ENCODE data around the gene KRT32. TPM values are rescaled to one million over a fixed set of nuclear protein-coding genes. Genes with fewer than 3 reads are reported as not detected.

KRT32 gene
- total RNA-seq, 1 experiment from 2014 or later = not detected

- Histone ChIP-seq H3K4me3 (no peak overlapping the region), H3K27me3 (replicated peaks) (no peaks in the 10 kb centered on the region), H3K27ac (no peak overlapping the region), H3K4me1 (replicated peaks) (no peaks in the 10 kb centered on the region; the same call in 1 of the 2 replicates), H3K36me3 (no peaks in the 10 kb centered on the region), H3K9me3 (replicated peaks) (no peaks in the 10 kb centered on the region)
- no peak for DNase-seq (ENCODE audit: low read depth in 1 of 2, low spot score in 2 of 2)
Measured at GRCh38 chr17:41464173-41464572, 3.0 kb downstream of the KRT32 start.

- Histone ChIP-seq H3K36me3 (no peaks in the 10 kb centered on the region), H3K27ac (no peak overlapping the region), H3K4me1 (replicated peaks) (peaks cover under 1% of the 10 kb centered on the region; the same call in 1 of the 2 replicates), H3K27me3 (replicated peaks) (no peaks in the 10 kb centered on the region), H3K9me3 (replicated peaks) (no peaks in the 10 kb centered on the region), H3K4me3 (no peak overlapping the region)
- no peak for DNase-seq (ENCODE audit: low read depth in 1 of 2, low spot score in 2 of 2)
Measured at GRCh38 chr17:41463746-41464145, 3.4 kb downstream of the KRT32 start.

DNA sequence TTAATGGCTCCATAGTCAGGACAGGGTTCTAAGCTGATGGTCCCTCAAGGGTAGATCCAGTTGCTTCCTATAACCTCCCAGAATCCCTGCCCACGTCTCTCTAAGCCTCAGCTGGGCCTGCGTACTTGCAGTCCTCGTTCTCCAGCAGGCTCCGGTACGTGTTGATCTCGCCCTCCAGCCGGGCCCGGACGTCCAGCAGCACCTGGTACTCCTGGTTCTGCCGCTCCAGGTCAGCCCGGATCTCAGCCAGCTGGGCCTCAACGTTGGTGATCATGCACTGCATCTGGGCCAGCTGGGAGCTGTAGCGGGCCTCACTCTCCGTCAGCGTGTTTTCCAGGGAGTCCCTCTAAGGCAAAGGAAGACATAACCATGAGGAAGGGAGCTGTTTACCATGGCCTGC, 4.5 kb downstream of the KRT32 start:
- DNase-seq (ENCODE audit: low read depth in 1 of 2, low spot score in 2 of 2) = no peak

GRCh38 chr17:41457676-41458075, 9.5 kb downstream of the KRT32 start:
- Histone ChIP-seq H3K9me3 (replicated peaks) (no peaks in the 10 kb centered on the region), H3K36me3 (no peaks in the 10 kb centered on the region)
- DNase-seq (ENCODE audit: low read depth in 1 of 2, low spot score in 2 of 2) = no peak

More for the DNA sequence above, 4.5 kb downstream of the KRT32 start:
- Histone ChIP-seq H3K36me3 (no peaks in the 10 kb centered on the region), H3K9me3 (replicated peaks) (no peaks in the 10 kb centered on the region), H3K4me1 (replicated peaks) (peaks cover 4% of the 10 kb centered on the region; the same call in 1 of the 2 replicates), H3K27ac (no peak overlapping the region), H3K27me3 (replicated peaks) (no peaks in the 10 kb centered on the region), H3K4me3 (no peak overlapping the region)

DNA sequence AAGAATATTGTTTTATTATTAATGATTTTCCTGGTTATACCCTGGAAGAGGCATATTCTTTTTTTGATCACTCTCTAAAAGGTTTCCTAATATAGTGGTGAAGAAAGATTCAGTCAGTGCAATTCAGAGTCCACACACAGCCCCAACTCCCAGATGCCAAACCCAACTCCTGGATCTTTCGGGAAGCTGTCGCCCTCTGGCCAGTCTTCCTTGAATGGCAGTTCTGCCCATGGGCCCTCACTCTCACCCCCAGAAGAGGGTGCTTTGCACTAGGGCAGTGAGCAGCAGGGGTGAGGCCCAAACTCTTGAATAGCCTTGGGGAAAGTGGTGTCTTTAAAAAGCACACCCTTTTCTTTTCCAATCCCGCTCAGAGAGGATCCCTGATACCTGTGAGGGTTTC, 11.0 kb downstream of the KRT32 start:
- peaks cover 3% of the 10 kb centered on the region; the same call in 1 of the 2 replicates for H3K9me3 ChIP-seq (replicated peaks)
- H3K27me3 ChIP-seq (replicated peaks) = no peaks in the 10 kb centered on the region
- H3K4me1 ChIP-seq (replicated peaks) = peaks cover 26% of the 10 kb centered on the region
- H3K27ac ChIP-seq = no peak overlapping the region
- no peaks in the 10 kb centered on the region for H3K36me3 ChIP-seq
- H3K4me3 ChIP-seq = no peak overlapping the region
- no peak for DNase-seq (ENCODE audit: low read depth in 1 of 2, low spot score in 2 of 2)

More at GRCh38 chr17:41457676-41458075, 9.5 kb downstream of the KRT32 start:
- Histone ChIP-seq H3K27me3 (replicated peaks) (no peaks in the 10 kb centered on the region), H3K4me3 (no peak overlapping the region), H3K27ac (no peak overlapping the region), H3K4me1 (replicated peaks) (peaks cover 14% of the 10 kb centered on the region)

- Histone ChIP-seq H3K27me3 (replicated peaks) (no peaks in the 10 kb centered on the region), H3K27ac (no peak overlapping the region), H3K9me3 (replicated peaks) (peaks cover 3% of the 10 kb centered on the region; the same call in 1 of the 2 replicates), H3K36me3 (no peaks in the 10 kb centered on the region), H3K4me1 (replicated peaks) (peaks cover 33% of the 10 kb centered on the region), H3K4me3 (no peak overlapping the region)
- DNase-seq (ENCODE audit: low read depth in 1 of 2, low spot score in 2 of 2) = no peak
Measured at GRCh38 chr17:41455236-41455635, 11.9 kb downstream of the KRT32 start.

DNA sequence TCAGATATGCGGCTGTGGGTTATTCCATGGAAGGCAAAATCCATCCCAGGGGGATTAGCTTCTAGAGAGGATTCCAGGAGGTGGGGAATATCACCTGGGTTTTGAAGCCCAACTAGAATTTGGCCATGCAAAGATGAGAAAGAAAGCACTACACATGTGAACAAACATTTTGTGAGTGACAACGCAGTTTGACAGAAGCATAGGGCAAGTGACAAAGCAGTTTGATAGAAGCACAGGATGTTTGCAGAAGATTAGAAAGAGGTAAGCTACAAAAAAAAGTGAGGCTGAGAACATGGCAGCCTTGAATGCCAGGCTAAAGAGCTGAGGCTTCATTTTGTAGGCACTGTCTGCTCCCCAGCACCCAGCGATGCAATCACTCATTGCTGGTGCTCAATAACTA, 14.1 kb downstream of the KRT32 start:
- Histone ChIP-seq H3K4me3 (no peak overlapping the region), H3K4me1 (replicated peaks) (peaks cover 29% of the 10 kb centered on the region), H3K27ac (no peak overlapping the region), H3K9me3 (replicated peaks) (peaks cover 3% of the 10 kb centered on the region; the same call in 1 of the 2 replicates), H3K36me3 (no peaks in the 10 kb centered on the region), H3K27me3 (replicated peaks) (no peaks in the 10 kb centered on the region)
- no peak for DNase-seq (ENCODE audit: low read depth in 1 of 2, low spot score in 2 of 2)

GRCh38 chr17:41452281-41452680, 14.9 kb downstream of the KRT32 start:
- H3K27ac ChIP-seq = no peak overlapping the region
- H3K4me3 ChIP-seq = no peak overlapping the region
- DNase-seq (ENCODE audit: low read depth in 1 of 2, low spot score in 2 of 2) = no peak
- H3K9me3 ChIP-seq (replicated peaks) = peaks cover 3% of the 10 kb centered on the region; the same call in 1 of the 2 replicates
- H3K27me3 ChIP-seq (replicated peaks) = no peaks in the 10 kb centered on the region
- H3K36me3 ChIP-seq = no peaks in the 10 kb centered on the region
- peaks cover 32% of the 10 kb centered on the region for H3K4me1 ChIP-seq (replicated peaks)

DNA sequence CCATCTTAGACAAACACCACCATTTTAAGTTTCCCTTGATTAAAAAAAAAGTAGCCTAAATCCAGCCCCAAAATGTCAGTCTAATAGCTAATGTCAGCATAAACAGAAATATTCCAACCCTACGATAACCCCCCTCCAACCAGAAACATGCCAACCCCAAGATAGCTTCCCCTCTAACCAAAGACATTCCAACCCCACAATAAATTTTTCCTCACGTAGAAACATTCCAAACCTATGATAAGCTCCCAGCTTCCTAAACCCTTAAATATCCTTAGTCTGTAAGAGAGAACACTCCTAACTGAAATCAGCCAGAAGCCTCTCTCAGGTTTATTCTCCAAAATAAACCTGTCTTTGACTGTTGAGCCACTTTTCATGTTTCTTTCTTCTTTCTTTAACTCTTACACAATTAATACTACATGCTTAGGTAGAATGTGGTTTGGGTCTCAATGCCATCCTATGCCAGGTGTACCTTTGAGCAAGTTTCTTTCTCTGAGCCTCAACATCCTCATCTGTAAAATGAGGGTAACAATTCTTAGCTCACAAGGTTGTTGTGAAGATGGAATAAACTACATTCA, 15.9 kb downstream of the KRT32 start:
- Histone ChIP-seq H3K4me3 (no peak overlapping the region), H3K4me1 (replicated peaks) (peaks cover 39% of the 10 kb centered on the region), H3K36me3 (no peaks in the 10 kb centered on the region), H3K27me3 (replicated peaks) (no peaks in the 10 kb centered on the region), H3K27ac (peak overlapping the region; percentile 62), H3K9me3 (replicated peaks) (peaks cover 3% of the 10 kb centered on the region; the same call in 1 of the 2 replicates)
- DNase-seq (ENCODE audit: low read depth in 1 of 2, low spot score in 2 of 2) = peak in 1 of 2 experiments; percentile 55

- no peak overlapping the region for H3K27ac ChIP-seq
- peaks cover 29% of the 10 kb centered on the region for H3K4me1 ChIP-seq (replicated peaks)
- no peak for DNase-seq (ENCODE audit: low read depth in 1 of 2, low spot score in 2 of 2)
- H3K4me3 ChIP-seq = no peak overlapping the region
- H3K27me3 ChIP-seq (replicated peaks) = no peaks in the 10 kb centered on the region
- H3K36me3 ChIP-seq = no peaks in the 10 kb centered on the region
- H3K9me3 ChIP-seq (replicated peaks) = peaks cover 3% of the 10 kb centered on the region; the same call in 1 of the 2 replicates
Measured at GRCh38 chr17:41449008-41449407, 18.2 kb downstream of the KRT32 start.

GRCh38 chr17:41448506-41448905, 18.7 kb downstream of the KRT32 start:
- no peak for DNase-seq (ENCODE audit: low read depth in 1 of 2, low spot score in 2 of 2)
- peaks cover 29% of the 10 kb centered on the region for H3K4me1 ChIP-seq (replicated peaks)
- H3K27me3 ChIP-seq (replicated peaks) = no peaks in the 10 kb centered on the region
- no peak overlapping the region for H3K27ac ChIP-seq
- peaks cover 3% of the 10 kb centered on the region; the same call in 1 of the 2 replicates for H3K9me3 ChIP-seq (replicated peaks)
- H3K4me3 ChIP-seq = no peak overlapping the region
- H3K36me3 ChIP-seq = no peaks in the 10 kb centered on the region

DNA sequence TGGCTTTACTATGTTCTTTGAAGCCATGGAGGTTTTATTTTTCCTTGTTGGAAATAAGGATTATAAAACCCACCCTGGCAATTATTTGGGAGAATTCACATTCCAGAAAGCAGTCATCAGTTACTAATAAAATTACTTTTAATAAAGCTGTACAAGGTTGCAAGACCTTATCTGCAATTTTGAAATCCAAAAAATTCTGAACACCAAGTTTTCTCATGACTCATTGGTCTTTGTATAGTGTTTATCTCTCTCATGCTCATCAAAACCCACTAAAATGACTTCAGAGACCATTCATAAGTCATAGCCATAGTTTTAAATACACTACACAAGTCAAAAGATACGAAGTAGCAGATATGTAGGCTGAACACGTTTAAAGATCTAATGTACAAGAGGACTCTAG, 20.4 kb downstream of the KRT32 start:
- Histone ChIP-seq H3K27ac (no peak overlapping the region), H3K36me3 (no peaks in the 10 kb centered on the region), H3K9me3 (replicated peaks) (peaks cover 3% of the 10 kb centered on the region; the same call in 1 of the 2 replicates), H3K4me3 (no peak overlapping the region), H3K4me1 (replicated peaks) (peaks cover 27% of the 10 kb centered on the region), H3K27me3 (replicated peaks) (no peaks in the 10 kb centered on the region)
- no peak for DNase-seq (ENCODE audit: low read depth in 1 of 2, low spot score in 2 of 2)

GRCh38 chr17:41444640-41445039, 22.5 kb downstream of the KRT32 start:
- H3K36me3 ChIP-seq = no peaks in the 10 kb centered on the region
- peaks cover 14% of the 10 kb centered on the region for H3K4me1 ChIP-seq (replicated peaks)
- no peak for DNase-seq (ENCODE audit: low read depth in 1 of 2, low spot score in 2 of 2)
- no peaks in the 10 kb centered on the region for H3K9me3 ChIP-seq (replicated peaks)
- H3K27ac ChIP-seq = no peak overlapping the region
- no peaks in the 10 kb centered on the region for H3K27me3 ChIP-seq (replicated peaks)
- no peak overlapping the region for H3K4me3 ChIP-seq

DNA sequence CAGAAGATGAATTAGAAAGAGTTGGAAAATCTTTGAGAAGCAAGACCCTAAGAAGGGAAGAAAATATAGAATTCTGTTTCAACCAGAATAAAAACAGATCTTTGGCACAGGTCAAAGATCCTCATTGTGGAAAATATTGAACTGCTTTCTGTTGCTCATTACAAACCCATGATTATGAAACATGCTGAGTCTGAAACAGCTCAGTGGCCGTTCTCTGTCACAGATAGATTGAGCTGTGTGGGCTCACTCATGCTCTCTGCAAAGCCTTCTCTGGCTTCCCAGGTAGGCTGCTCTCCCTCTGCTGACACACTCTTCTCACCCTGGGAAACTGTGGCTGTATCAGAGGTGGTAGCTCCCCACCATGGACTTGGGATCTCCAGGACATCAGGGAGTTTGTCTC, 23.0 kb downstream of the KRT32 start:
- Histone ChIP-seq H3K36me3 (no peaks in the 10 kb centered on the region), H3K4me3 (no peak overlapping the region), H3K27ac (no peak overlapping the region), H3K27me3 (replicated peaks) (no peaks in the 10 kb centered on the region), H3K9me3 (replicated peaks) (no peaks in the 10 kb centered on the region), H3K4me1 (replicated peaks) (peaks cover 14% of the 10 kb centered on the region)
- no peak for DNase-seq (ENCODE audit: low read depth in 1 of 2, low spot score in 2 of 2)

GRCh38 chr17:41442739-41443138, 24.4 kb downstream of the KRT32 start:
- Histone ChIP-seq H3K9me3 (replicated peaks) (no peaks in the 10 kb centered on the region), H3K4me1 (replicated peaks) (peaks cover 14% of the 10 kb centered on the region), H3K36me3 (no peaks in the 10 kb centered on the region), H3K27ac (no peak overlapping the region), H3K27me3 (replicated peaks) (no peaks in the 10 kb centered on the region), H3K4me3 (no peak overlapping the region)
- DNase-seq (ENCODE audit: low read depth in 1 of 2, low spot score in 2 of 2) = no peak
